GM18867 (cell line): ENCODE results near the gene FASTKD1.

Experiments
- ATAC-seq: cut with Tn5 transposase; IDR thresholded peaks from one replicate; pipeline ENCODE4 v1.9.1; 2021; ENCODE audit warnings: mild to moderate bottlenecking, moderate library complexity; ENCODE audit not compliant: unreplicated experiment

Gene FASTKD1

DNA sequence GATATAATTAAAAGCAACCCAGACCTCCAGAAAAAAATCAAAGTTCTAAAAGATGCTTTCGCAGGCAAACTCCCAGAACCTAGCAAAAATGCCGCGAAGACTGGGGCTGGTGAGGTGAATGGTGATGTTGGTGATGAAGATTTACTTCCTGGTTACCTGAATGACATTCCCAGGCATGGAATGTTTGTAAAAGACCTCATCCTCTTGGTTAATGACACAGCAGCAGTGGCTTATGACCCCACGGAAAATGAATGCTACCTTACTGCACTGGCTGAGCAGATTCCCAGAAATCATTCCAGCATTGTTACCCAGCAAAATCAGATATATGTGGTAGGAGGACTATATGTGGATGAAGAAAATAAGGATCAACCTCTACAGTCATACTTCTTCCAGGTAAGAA, 63.2 kb downstream of the FASTKD1 start:
- no peak for ATAC-seq

DNA sequence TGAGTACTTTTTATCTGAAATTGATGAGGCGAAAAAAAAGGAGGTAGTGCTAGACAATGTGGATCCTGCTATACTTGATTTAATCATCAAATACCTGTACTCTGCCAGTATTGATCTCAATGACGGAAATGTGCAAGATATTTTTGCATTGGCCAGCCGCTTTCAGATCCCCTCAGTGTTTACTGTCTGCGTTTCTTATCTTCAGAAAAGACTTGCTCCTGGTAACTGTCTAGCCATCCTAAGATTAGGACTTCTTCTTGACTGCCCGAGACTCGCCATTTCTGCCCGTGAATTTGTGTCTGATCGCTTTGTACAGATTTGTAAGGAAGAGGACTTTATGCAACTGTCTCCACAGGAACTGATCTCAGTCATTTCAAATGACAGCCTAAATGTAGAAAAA, 63.7 kb downstream of the FASTKD1 start:
- ATAC-seq = no peak

DNA sequence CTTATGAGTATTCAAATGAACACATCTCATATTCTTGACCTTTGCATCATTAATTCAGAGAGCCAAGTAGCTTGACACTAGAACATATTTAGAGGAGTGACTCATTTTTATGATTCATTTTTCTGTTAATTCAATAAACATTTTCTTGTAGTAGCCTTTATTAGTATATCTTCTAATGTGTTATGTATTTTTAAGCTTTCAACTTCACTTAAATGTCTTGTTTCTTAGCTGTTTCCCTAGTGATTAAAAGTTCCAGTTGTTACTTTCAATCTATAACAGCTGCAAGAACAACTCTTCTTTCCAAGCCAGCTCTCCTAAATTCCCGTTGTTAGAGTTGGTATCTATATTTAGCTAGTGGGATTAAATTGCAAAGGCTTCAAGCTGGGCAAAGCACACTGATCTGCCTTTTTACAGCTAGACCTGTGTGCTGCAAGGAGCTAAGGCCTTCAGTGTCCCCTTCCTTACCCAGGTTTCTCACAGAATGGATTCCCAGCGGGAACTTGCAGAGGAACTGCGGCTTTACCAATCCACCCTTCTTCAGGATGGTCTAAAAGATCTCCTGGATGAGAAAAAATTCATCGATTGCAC, 64.3 kb downstream of the FASTKD1 start, which contains the start of gene KLHL41:
TSS of gene KLHL41 (plus strand) at position 405 of the 588 bp plus-strand sequence. CDS start at position 482, 77 bp downstream.
- ATAC-seq = no peak

DNA sequence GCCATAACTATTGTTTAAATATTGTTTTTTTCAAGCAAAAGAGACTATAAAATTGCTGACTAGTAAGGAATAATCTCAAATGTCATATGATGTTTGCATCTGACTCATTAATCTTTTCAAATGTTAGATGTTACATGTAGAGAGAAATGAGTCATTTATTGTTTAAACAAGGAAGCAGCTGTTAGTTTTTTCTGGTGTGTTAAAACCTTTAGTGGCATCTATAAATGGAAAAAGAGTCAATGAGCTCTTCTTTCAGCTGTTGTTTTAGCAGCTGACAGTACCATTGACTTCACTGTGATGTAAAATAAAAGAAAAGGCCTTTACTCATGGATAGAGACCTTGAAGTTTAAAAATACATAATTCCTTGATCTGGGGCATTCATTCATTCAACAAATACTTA, 66.0 kb downstream of the FASTKD1 start:
- ATAC-seq = no peak

DNA sequence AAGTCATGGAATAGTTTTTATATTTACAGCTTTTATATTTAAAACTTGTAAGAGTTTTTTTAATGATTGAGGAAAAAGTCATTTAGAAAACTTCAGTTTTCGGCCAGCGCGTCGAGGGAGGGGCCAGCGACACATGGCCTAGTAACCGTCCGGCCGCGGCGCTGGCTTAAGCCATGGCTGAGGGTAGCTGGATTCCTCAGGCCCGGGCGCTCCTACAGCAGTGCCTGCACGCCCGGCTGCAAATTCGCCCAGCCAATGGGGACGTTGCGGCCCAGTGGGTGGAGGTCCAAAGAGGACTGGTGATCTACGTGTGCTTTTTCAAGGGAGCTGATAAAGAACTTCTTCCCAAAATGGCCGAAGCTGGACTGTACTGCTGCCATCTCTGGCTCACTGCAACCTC, 69.0 kb downstream of the FASTKD1 start:
- ATAC-seq = no peak

DNA sequence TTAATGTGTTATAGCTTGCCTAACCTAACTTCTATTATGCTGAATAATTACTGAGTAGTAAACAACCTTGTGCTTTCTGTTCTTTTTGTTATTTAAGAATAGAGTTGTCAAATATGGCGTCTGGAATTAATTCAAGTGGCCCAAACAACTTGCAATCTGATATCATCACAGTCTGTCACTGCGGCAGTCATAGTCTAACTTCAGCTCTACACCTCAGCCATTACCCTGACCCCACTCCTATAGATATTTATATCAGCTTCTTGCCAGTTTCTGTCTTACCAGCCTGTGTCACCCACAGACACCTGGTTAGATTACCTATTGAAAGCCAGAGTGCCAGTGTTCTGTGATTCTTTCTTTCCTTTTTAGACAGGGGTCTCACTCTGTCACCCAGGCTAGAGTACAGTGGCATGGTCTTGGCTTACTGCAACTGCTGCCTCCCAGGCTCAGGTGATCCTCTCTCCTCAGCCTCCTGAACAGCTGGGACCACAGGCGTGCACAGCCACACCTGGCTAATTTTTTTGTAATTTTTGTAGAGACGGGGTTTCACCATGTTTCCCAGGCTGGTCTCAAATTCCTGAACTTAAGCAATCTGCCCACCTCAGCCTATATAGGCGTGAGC, 78.2 kb downstream of the FASTKD1 start:
- ATAC-seq = no peak

DNA sequence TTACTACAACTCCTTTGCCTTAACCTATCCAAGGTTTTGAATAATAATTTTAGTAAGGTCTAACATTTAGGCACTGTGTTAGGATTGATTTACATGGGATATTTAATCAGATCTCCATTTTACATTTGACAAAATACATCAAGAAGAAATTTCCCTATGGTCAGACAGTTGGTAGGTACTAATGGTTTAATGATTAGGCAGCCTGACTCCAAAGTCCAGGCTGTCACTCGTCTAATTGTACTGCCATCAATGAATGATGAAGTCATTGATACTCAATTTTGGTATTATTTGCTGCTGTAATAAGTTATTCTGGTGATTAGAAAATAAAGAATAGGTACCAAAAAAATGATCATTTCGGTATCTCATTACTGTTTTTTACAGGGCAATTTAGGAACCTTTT, 80.3 kb downstream of the FASTKD1 start:
- no peak for ATAC-seq

DNA sequence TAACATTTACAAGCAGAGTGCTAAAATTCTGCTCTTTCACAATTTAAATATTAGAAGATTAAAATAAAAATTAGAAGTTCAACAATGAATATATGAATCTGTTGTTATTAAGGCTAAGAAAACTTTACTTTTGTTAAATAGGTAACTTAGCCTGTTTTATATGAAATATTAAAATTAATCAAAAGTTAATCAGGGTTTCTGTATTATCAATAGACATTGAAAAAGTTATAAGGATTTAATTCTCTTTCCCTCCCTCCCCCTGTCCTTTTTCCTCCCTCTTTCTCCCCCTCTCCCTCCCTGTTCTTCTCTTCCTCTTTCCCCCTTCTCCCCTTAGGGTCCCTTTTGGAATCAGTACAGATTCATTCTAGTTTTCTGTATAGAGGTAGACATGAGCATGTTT, 82.3 kb downstream of the FASTKD1 start:
- ATAC-seq = no peak

DNA sequence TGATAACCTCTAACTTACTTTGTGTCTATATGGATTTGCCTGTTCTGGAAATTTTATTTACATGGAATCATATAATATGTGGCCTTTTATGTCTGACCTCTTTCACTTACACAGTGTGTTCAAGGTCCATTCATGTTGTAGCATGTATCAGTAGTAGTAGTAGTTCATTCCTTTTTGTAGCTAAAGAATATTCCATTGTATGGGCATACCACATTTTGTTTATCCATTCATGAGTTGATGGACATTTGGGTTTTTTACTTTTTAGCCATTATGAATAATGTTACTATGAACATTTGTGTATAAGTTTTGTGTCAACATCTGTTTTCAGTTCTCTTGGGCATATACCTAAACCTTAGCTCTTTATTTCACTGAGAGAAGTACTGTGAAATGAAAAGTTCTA, 82.8 kb downstream of the FASTKD1 start:
- no peak for ATAC-seq

DNA sequence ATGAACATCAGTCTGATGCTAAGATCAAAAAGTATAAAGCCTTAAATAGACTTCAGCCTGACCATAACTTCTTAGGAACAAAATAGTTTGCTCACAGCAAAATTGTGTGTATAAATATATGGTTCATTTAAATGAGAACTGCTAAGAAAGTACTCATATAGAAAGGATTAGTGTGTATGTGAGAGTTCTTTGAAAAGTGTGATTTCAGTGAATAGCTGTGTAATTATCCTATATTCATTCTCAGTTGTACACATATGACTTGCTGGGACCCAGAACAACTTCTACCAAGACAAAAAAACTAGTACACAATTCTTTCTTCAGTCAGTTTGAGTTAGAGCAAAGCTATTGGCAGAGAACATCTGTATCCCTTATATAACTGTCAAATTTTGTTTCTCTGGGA, 87.2 kb downstream of the FASTKD1 start:
- no peak for ATAC-seq

DNA sequence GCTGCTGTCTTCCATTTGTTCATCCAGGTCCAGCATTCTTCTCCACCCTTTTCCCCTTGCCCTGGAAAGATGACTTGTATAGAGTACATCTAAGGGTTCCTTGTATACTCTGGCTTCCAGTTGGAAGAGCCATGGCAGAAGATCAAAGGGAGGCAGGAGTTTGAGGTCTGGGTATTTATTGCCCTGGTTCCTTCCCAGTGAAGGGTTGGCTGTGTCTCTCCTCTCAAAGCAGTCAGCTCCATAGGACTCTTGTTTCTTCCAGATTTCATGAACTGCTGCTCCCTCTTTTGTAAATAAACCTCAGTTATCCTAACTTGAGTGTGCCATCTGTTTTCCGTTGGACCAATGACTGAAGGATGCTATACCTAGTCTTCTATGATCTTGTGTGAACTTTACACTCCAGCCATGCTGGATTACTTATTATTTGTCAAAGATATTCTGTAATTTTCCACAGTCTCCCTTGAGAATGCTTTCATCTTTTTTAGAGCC, 88.0 kb downstream of the FASTKD1 start:
- no peak for ATAC-seq

DNA sequence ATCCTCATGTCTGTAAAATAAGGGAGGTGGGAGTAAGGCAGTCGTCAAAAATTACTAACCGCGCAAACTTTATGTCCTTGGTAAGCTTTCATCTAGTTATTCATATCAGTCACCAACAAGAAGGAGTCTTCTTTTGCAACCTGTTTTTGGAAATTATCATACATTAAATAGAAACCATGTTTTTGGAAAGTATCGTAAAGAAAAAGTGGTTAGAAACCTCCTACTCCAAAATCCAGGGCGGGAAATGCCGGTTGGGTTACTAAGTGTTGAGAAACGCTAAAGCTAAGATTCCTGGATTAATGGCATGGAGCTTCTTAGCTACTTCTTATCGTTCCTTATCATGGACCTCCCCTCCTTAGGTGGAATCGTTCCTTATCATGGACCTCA, 93.6 kb downstream of the FASTKD1 start:
- ATAC-seq = no peak
